ENCODE measurements around the gene DNAH5. TPM values are rescaled to one million over a fixed set of nuclear protein-coding genes. Genes with fewer than 3 reads are reported as not detected.

Gene DNAH5
- total RNA-seq, 1 donor from 2014 or later = 0.49 TPM

GRCh38 chr5:13910201-13910600, 34.3 kb downstream of the DNAH5 start:
- no peak overlapping the region for H3K27ac ChIP-seq
- H3K27me3 ChIP-seq = no peaks in the 10 kb centered on the region
- no peak overlapping the region for H3K4me3 ChIP-seq
- intact Hi-C loops (cut with DNase I) = no loop called here
- H3K36me3 ChIP-seq = no peaks in the 10 kb centered on the region
- H3K4me1 ChIP-seq = no peaks in the 10 kb centered on the region
- no peak for DNase-seq (ENCODE audit: extremely low spot score in 2 of 2)
- TF ChIP-seq POLR2A (IDR thresholded peaks at IDR 0.05) (no peak), POLR2AphosphoS5 (IDR thresholded peaks at IDR 0.05; ENCODE audit: insufficient read depth in 1 of 2, low read depth in 1 of 2) (no peak)
- TF ChIP-seq, protein P1, sequence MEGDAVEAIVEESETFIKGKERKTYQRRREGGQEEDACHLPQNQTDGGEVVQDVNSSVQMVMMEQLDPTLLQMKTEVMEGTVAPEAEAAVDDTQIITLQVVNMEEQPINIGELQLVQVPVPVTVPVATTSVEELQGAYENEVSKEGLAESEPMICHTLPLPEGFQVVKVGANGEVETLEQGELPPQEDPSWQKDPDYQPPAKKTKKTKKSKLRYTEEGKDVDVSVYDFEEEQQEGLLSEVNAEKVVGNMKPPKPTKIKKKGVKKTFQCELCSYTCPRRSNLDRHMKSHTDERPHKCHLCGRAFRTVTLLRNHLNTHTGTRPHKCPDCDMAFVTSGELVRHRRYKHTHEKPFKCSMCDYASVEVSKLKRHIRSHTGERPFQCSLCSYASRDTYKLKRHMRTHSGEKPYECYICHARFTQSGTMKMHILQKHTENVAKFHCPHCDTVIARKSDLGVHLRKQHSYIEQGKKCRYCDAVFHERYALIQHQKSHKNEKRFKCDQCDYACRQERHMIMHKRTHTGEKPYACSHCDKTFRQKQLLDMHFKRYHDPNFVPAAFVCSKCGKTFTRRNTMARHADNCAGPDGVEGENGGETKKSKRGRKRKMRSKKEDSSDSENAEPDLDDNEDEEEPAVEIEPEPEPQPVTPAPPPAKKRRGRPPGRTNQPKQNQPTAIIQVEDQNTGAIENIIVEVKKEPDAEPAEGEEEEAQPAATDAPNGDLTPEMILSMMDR (IDR thresholded peaks at IDR 0.05) = no peak
- H3K9me3 ChIP-seq = no peaks in the 10 kb centered on the region

GRCh38 chr5:13909271-13909670, 35.2 kb downstream of the DNAH5 start:
- no peak for DNase-seq (ENCODE audit: extremely low spot score in 2 of 2)
- intact Hi-C loops (cut with DNase I) = no loop called here
- no peak overlapping the region for H3K4me3 ChIP-seq
- no peaks in the 10 kb centered on the region for H3K27me3 ChIP-seq
- no peaks in the 10 kb centered on the region for H3K36me3 ChIP-seq
- no peak overlapping the region for H3K27ac ChIP-seq
- H3K9me3 ChIP-seq = no peaks in the 10 kb centered on the region
- TF ChIP-seq POLR2AphosphoS5 (IDR thresholded peaks at IDR 0.05; ENCODE audit: insufficient read depth in 1 of 2, low read depth in 1 of 2) (no peak), POLR2A (IDR thresholded peaks at IDR 0.05) (no peak)
- TF ChIP-seq, protein P1 (IDR thresholded peaks at IDR 0.05) = no peak
- H3K4me1 ChIP-seq = no peaks in the 10 kb centered on the region

- intact Hi-C loops (cut with DNase I) = no loop called here
- Histone ChIP-seq H3K9me3 (no peaks in the 10 kb centered on the region), H3K27ac (no peak overlapping the region), H3K4me3 (no peak overlapping the region), H3K27me3 (no peaks in the 10 kb centered on the region), H3K36me3 (no peaks in the 10 kb centered on the region), H3K4me1 (no peaks in the 10 kb centered on the region)
- no peak for TF ChIP-seq POLR2A (IDR thresholded peaks at IDR 0.05)
- TF ChIP-seq, protein P1 (IDR thresholded peaks at IDR 0.05) = no peak
- no peak for DNase-seq (ENCODE audit: extremely low spot score in 2 of 2)
Observed at GRCh38 chr5:13898569-13898968, 45.9 kb downstream of the DNAH5 start.

- no peaks in the 10 kb centered on the region for H3K27me3 ChIP-seq
- no peak overlapping the region for H3K27ac ChIP-seq
- TF ChIP-seq POLR2A (IDR thresholded peaks at IDR 0.05) = no peak
- TF ChIP-seq, protein P1 (IDR thresholded peaks at IDR 0.05) = no peak
- no peak for TF ChIP-seq POLR2AphosphoS5 (IDR thresholded peaks at IDR 0.05; ENCODE audit: insufficient read depth in 1 of 2, low read depth in 1 of 2)
- H3K36me3 ChIP-seq = no peaks in the 10 kb centered on the region
- H3K9me3 ChIP-seq = no peaks in the 10 kb centered on the region
- no peaks in the 10 kb centered on the region for H3K4me1 ChIP-seq
- no peak overlapping the region for H3K4me3 ChIP-seq
- intact Hi-C loops (cut with DNase I) = no loop called here
- no peak for DNase-seq (ENCODE audit: extremely low spot score in 2 of 2)
Observed at GRCh38 chr5:13878357-13878756, 66.1 kb downstream of the DNAH5 start.

- TF ChIP-seq POLR2AphosphoS5 (IDR thresholded peaks at IDR 0.05; ENCODE audit: insufficient read depth in 1 of 2, low read depth in 1 of 2) (no peak), POLR2A (IDR thresholded peaks at IDR 0.05) (no peak)
- TF ChIP-seq, protein P1 (IDR thresholded peaks at IDR 0.05) = no peak
- Histone ChIP-seq H3K4me1 (no peaks in the 10 kb centered on the region), H3K36me3 (no peaks in the 10 kb centered on the region), H3K4me3 (no peak overlapping the region), H3K27me3 (no peaks in the 10 kb centered on the region), H3K27ac (no peak overlapping the region), H3K9me3 (no peaks in the 10 kb centered on the region)
- DNase-seq (ENCODE audit: extremely low spot score in 2 of 2) = no peak
- intact Hi-C loops (cut with DNase I) = no loop called here
Observed at GRCh38 chr5:13866792-13867191, 77.7 kb downstream of the DNAH5 start.

Data from vagina (tissue), 2 donors.